ENCODE data around the gene SARS2. TPM values are rescaled to one million over a fixed set of nuclear protein-coding genes. Genes with fewer than 3 reads are reported as not detected.
A peak's percentile ranks its signal among the peaks of the same experiment; 100 is the strongest.
"Not testable (repeated sequence)": the region's sequence is repeated elsewhere in the genome, so short reads cannot be mapped to it uniquely, and the experiment has no call there.

SARS2 gene
- 10 to 100 TPM; 12.7 to 21.7 (median 19.6) TPM for polyA plus RNA-seq

DNA sequence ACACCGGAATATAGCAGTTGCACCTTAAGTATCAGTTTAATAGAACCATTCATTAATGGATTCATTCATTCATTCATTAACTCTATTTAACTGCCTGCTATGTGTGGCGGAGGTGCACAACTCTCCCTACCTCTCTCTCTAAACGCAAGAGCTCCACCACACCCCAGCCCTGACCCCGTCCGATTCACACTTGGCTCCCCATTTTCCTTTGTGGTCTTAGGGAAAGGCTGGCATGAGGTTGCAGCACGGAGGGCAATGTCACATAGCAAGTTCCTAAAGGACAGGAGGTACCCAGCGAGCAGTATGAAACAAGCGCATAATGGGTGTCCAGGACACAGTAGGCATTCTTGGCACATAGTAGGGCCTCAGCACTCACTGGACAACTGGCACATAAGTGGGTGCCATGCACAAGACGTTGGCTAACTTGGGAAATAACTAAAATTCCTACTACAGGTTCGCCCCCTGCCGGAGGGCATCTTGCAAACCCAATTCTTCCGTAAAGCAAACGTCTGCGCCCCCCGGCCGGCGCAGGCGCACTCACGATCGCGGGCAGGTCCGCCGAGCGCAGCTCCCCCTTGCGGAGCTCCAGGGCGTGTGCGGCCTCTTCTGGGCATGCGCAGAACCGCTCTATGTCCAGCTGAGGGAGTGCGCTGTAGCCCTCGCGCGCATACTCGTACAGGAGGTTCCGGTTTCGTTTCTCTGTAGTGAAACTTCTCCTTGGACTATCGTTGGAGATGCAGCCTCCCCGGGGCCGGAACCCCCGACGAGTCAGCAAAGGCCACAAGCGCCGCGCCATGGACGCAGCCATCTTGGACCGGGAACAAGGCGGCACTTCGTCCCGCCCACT is at the start of gene SARS2:
TSS of gene SARS2 (minus strand) at position 835 of the 847 bp plus-strand sequence. CDS start at position 808, 27 bp downstream.
- H3K27me3 Mint-ChIP-seq (ENCODE audit: low read depth in 3 of 3), result peaks cover 11 to 26% (median 21%) of the 10 kb centered on the region in 3 donors
- peaks cover 0 to 2% (median 0%) of the 10 kb centered on the region in 6 donors for H3K9me3 Mint-ChIP-seq
- H3K36me3 Mint-ChIP-seq, result peaks cover 6 to 10% (median 9%) of the 10 kb centered on the region in 3 donors

GRCh38 chr19:38979812-38980211 is 49.2 kb upstream of the SARS2 start:
- Mint-ChIP-seq H3K27ac (no peak overlapping the region), H3K4me1 (peaks cover 3 to 5% of the 10 kb centered on the region in 2 donors), H3K36me3 (no peaks in the 10 kb centered on the region), H3K9me3 (no peaks in the 10 kb centered on the region), H3K4me3 (no peak overlapping the region), H3K27me3 (ENCODE audit: low read depth in 3 of 3) (peaks cover 9 to 13% (median 12%) of the 10 kb centered on the region in 3 donors)
- no peak for DNase-seq

More for the DNA sequence above, at the start of gene SARS2:
- peak; percentile 96 to 98 (median 97) for DNase-seq
- H3K4me3 Mint-ChIP-seq, result peak within 1 kb of the TSS; percentile 97 to 99 (median 98)
- H3K4me1 Mint-ChIP-seq, result peaks cover 68 to 69% of the 10 kb centered on the region in 2 donors
- peak within 1 kb of the TSS; percentile 94 to 99 (median 96) for H3K27ac Mint-ChIP-seq

GRCh38 chr19:38978326-38978689 is 47.7 kb upstream of the SARS2 start:
- H3K27me3 Mint-ChIP-seq (ENCODE audit: low read depth in 3 of 3), result peaks cover 11 to 18% (median 12%) of the 10 kb centered on the region in 3 donors
- H3K36me3 Mint-ChIP-seq, result no peaks in the 10 kb centered on the region
- peaks cover 0 to 2% (median 0%) of the 10 kb centered on the region in 6 donors for H3K9me3 Mint-ChIP-seq
- H3K4me3 Mint-ChIP-seq, result no peak overlapping the region
- H3K4me1 Mint-ChIP-seq, result peaks cover 7 to 8% of the 10 kb centered on the region in 2 donors
- no peak for DNase-seq
- no peak overlapping the region for H3K27ac Mint-ChIP-seq

GRCh38 chr19:38977445-38978325 is 47.1 kb upstream of the SARS2 start:
- Mint-ChIP-seq H3K4me3 (no peak overlapping the region), H3K36me3 (no peaks in the 10 kb centered on the region), H3K9me3 (peaks cover 0 to 2% (median 0%) of the 10 kb centered on the region in 6 donors), H3K27me3 (ENCODE audit: low read depth in 3 of 3) (peaks cover 10 to 18% (median 12%) of the 10 kb centered on the region in 3 donors), H3K4me1 (peaks cover 7 to 8% of the 10 kb centered on the region in 2 donors), H3K27ac (no peak overlapping the region)
- DNase-seq, result no peak

- Mint-ChIP-seq H3K36me3 (no peaks in the 10 kb centered on the region), H3K4me1 (peaks cover 7 to 8% of the 10 kb centered on the region in 2 donors), H3K27ac (no peak overlapping the region), H3K9me3 (peaks cover 0 to 2% (median 0%) of the 10 kb centered on the region in 6 donors), H3K4me3 (peak overlapping the region in 1 of 5 donors; percentile 39), H3K27me3 (ENCODE audit: low read depth in 3 of 3) (peaks cover 10 to 13% (median 12%) of the 10 kb centered on the region in 3 donors)
- DNase-seq, result no peak
These were observed 45.3 kb upstream of the SARS2 start for GRCh38 chr19:38975861-38976271.

DNA sequence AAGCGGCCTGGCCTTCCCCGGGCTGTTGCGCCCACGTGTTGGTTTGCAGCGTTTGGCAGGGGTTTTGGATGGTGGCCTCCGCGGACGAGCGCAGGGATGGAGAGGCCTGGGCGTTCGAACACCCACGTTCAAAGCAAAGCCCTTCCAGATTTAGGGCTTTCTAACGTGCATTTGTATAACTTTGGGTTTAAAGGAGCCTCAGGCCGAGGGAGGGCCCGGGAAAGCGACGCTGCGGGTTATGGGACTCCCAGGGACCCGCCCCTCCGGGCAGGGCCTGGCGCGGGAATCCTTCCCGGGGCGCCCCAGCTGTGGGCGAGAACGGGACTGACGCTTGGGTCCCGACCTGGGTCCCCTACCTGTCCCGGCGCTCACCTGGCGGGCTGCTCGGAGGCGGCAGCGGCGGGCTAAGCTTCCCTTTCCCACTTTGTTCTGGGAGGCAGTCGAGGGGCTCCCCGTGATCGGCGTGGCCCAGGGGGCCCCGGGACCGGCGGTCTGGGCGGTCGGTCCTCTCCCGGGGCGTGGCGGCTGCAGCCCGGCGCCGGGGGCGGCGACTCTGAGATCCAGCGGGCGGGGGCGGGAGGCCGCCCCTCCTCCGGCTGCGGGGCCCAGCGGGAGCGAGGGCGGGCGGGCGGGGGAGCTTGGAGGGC is 44.8 kb upstream of the SARS2 start, which contains the start of gene FBXO17:
TSS of gene FBXO17 (minus strand) at position 529 of the 647 bp plus-strand sequence. CDS start 25,423 bp downstream, outside the sequence.
- H3K9me3 Mint-ChIP-seq, result peaks cover 0 to 2% (median 0%) of the 10 kb centered on the region in 6 donors
- no peaks in the 10 kb centered on the region for H3K36me3 Mint-ChIP-seq
- no peak within 1 kb of the TSS for H3K27ac Mint-ChIP-seq
- peak within 1 kb of the TSS in 2 of 5 donors; percentile 39 for H3K4me3 Mint-ChIP-seq
- peaks cover 9 to 13% (median 10%) of the 10 kb centered on the region in 3 donors for H3K27me3 Mint-ChIP-seq (ENCODE audit: low read depth in 3 of 3)
- no peak for DNase-seq
- peaks cover 7 to 8% of the 10 kb centered on the region in 2 donors for H3K4me1 Mint-ChIP-seq

DNA sequence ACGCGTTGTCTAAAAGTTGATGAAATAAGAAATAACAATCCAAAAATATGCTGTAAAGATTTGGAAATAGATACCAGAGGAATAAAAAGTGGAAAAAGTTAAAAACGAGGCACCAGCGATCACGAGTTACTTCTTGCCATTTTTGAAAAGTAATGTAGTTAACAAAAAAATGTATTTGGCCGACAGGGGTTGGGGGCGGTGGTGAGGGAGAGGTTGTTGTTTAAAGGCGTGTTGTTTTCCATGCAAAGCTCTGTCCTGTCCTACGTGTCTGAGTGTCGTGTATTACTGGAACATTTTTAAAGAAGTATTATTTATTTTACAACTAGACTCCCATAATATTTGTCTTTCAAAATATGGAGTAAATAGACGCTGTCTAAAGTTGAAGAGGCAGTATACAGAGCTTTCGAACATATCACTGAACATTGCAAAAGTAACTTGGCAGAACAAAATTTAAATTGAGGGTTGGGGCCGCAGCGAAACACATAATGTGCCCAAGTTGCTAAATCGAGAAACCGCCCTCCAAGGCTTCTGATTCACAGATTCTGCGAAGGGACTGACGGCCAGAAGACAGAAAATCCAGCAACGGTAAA is 44.2 kb upstream of the SARS2 start:
- DNase-seq, result no peak
- Mint-ChIP-seq H3K4me3 (peak overlapping the region in 2 of 5 donors; percentile 6 to 39), H3K4me1 (peaks cover 7 to 8% of the 10 kb centered on the region in 2 donors), H3K27me3 (ENCODE audit: low read depth in 3 of 3) (peaks cover 7 to 13% (median 10%) of the 10 kb centered on the region in 3 donors), H3K27ac (no peak overlapping the region), H3K36me3 (no peaks in the 10 kb centered on the region), H3K9me3 (peaks cover 0 to 2% (median 0%) of the 10 kb centered on the region in 6 donors)

GRCh38 chr19:38971672-38972071 is 41.1 kb upstream of the SARS2 start:
- DNase-seq, result no peak
- peaks cover 7 to 8% of the 10 kb centered on the region in 2 donors for H3K4me1 Mint-ChIP-seq
- H3K27me3 Mint-ChIP-seq (ENCODE audit: low read depth in 3 of 3), result peaks cover 3 to 15% (median 9%) of the 10 kb centered on the region in 3 donors
- peaks cover 0 to 2% (median 0%) of the 10 kb centered on the region in 6 donors for H3K9me3 Mint-ChIP-seq
- no peak overlapping the region for H3K4me3 Mint-ChIP-seq
- no peaks in the 10 kb centered on the region for H3K36me3 Mint-ChIP-seq
- no peak overlapping the region for H3K27ac Mint-ChIP-seq

- no peak overlapping the region for H3K4me3 Mint-ChIP-seq
- peaks cover 4 to 8% of the 10 kb centered on the region in 2 donors for H3K4me1 Mint-ChIP-seq
- H3K27ac Mint-ChIP-seq, result no peak overlapping the region
- H3K9me3 Mint-ChIP-seq, result peaks cover 0 to 2% (median 0%) of the 10 kb centered on the region in 6 donors
- no peaks in the 10 kb centered on the region for H3K36me3 Mint-ChIP-seq
- peaks cover under 1 to 12% (median 8%) of the 10 kb centered on the region in 3 donors for H3K27me3 Mint-ChIP-seq (ENCODE audit: low read depth in 3 of 3)
- DNase-seq, result no peak
These were observed 40.3 kb upstream of the SARS2 start for GRCh38 chr19:38970664-38971532.

GRCh38 chr19:38966149-38966548 is 35.6 kb upstream of the SARS2 start:
- not testable (repeated sequence) for DNase-seq; H3K27ac Mint-ChIP-seq; H3K4me3 Mint-ChIP-seq; H3K9me3 Mint-ChIP-seq; H3K4me1 Mint-ChIP-seq; H3K36me3 Mint-ChIP-seq; H3K27me3 Mint-ChIP-seq (ENCODE audit: low read depth in 3 of 3)

- Mint-ChIP-seq H3K4me1 (peaks cover 6 to 9% of the 10 kb centered on the region in 2 donors), H3K27ac (no peak overlapping the region), H3K9me3 (no peaks in the 10 kb centered on the region), H3K36me3 (no peaks in the 10 kb centered on the region), H3K4me3 (no peak overlapping the region), H3K27me3 (ENCODE audit: low read depth in 3 of 3) (peaks cover 3 to 5% (median 4%) of the 10 kb centered on the region in 3 donors)
- no peak for DNase-seq
These were observed 34.2 kb upstream of the SARS2 start for GRCh38 chr19:38964738-38965137.

- no peak overlapping the region for H3K4me3 Mint-ChIP-seq
- H3K9me3 Mint-ChIP-seq, result no peaks in the 10 kb centered on the region
- no peaks in the 10 kb centered on the region for H3K36me3 Mint-ChIP-seq
- H3K27me3 Mint-ChIP-seq (ENCODE audit: low read depth in 3 of 3), result peaks cover 0 to 4% (median 2%) of the 10 kb centered on the region in 3 donors
- DNase-seq, result no peak
- no peak overlapping the region for H3K27ac Mint-ChIP-seq
- peaks cover 6 to 9% of the 10 kb centered on the region in 2 donors for H3K4me1 Mint-ChIP-seq
These were observed 29.1 kb upstream of the SARS2 start for GRCh38 chr19:38959618-38960017.

Measured in immature natural killer cell (primary cell).